K562 (cell line): ENCODE data around the gene TEX38. TPM values are rescaled to one million over a fixed set of nuclear protein-coding genes. Genes with fewer than 3 reads are reported as not detected.

Experiments used
- ARNT ChIP-seq, 2 experiments: fragments of 450-650 bp; IDR thresholded peaks; 2 replicates each; pipeline ENCODE4 v1.6.1; 2016; ENCODE audit warnings: mild to moderate bottlenecking in 1 of 2
- CBFA2T3 ChIP-seq: fragments of 450-650 bp; IDR thresholded peaks from 2 replicates; pipeline ENCODE4 v1.6.1; 2017
- GABPA ChIP-seq: fragments of 200-800 bp; sonication (Bioruptor generic); conservative IDR thresholded peaks from 2 replicates; pipeline ENCODE4 v1.6.1; 2016; ENCODE audit warnings: low read depth, missing genetic modification characterization, missing compliant biosample characterization
- HLTF ChIP-seq: fragments of 450-650 bp; IDR thresholded peaks from 2 replicates; pipeline ENCODE4 v1.6.1; 2016
- HNRNPL ChIP-seq: fragments of 200-400 bp; formaldehyde crosslinking; IDR thresholded peaks from 2 replicates; pipeline ENCODE4 v1.6.1; 2017; ENCODE audit warnings: low read depth, mild to moderate bottlenecking, low read length
- POLR2G ChIP-seq: fragments of 200-400 bp; formaldehyde crosslinking; IDR thresholded peaks from 2 replicates; pipeline ENCODE4 v1.6.1; 2017; ENCODE audit warnings: low read depth, mild to moderate bottlenecking, antibody characterized with exemption, low read length, moderate library complexity
- RAD21 ChIP-seq, 2 experiments: fragments of 250-450 bp in 1 of 2; fragments of 450-650 bp in 1 of 2; sonication (Bioruptor Pico) in 1 of 2; formaldehyde crosslinking in 1 of 2; IDR thresholded peaks in 1 of 2; conservative IDR thresholded peaks in 1 of 2; 2 replicates each; pipeline versions ENCODE4 v1.4.0 to v1.8.0; 2020 to 2022; ENCODE audit warnings: mild to moderate bottlenecking in 2 of 2, moderate library complexity in 1 of 2
- SAFB ChIP-seq: fragments of 200-400 bp; formaldehyde crosslinking; IDR thresholded peaks from 2 replicates; pipeline ENCODE4 v1.6.1; 2017; ENCODE audit warnings: low read depth, low read length, borderline replicate concordance
- THRAP3 ChIP-seq: fragments of 450-650 bp; IDR thresholded peaks from 2 replicates; pipeline ENCODE4 v1.6.1; 2016; ENCODE audit warnings: mild to moderate bottlenecking, inconsistent platforms, borderline replicate concordance
- ZBTB8A ChIP-seq: fragments of 450-650 bp; IDR thresholded peaks from 2 replicates; pipeline ENCODE4 v1.6.1; 2018; ENCODE audit warnings: mild to moderate bottlenecking, moderate library complexity; ENCODE audit not compliant: partially characterized antibody
- ZNF589 ChIP-seq: fragments of 200-800 bp; sonication (Bioruptor generic); IDR thresholded peaks from 2 replicates; pipeline ENCODE4 v1.6.1; 2016; ENCODE audit warnings: low read depth, missing genetic modification characterization, missing compliant biosample characterization
- polyA plus RNA-seq, 8 experiments: library from polyadenylated mRNA; depleted of rRNA in 4 of 8; stranded (reverse) in 5 of 8; unstranded in 3 of 8; fragments of >200 nt; fragmentation: Nextera tagmentation in 2 of 8; fragmentation: Illumina TruSeq in 1 of 8; extraction: Ambion mirVana in 2 of 8; extraction: Trizol in 1 of 8; gene quantifications; 2 replicates each; pipeline versions ENCODE4 v1.2.1 to v1.2.3, GENCODE V29; 2011 to 2014; ENCODE audit warnings: inconsistent platforms in 1 of 8, missing spikeins in 1 of 8
- total RNA-seq, 7 experiments: library from RNA; depleted of rRNA in 6 of 7; stranded (reverse); fragments of >200 nt in 6 of 7; fragmentation: Illumina TruSeq in 2 of 7; extraction: Trizol in 2 of 7; gene quantifications; 2 replicates each; pipeline versions ENCODE4 v1.2.1 to v1.2.3, GENCODE V29; 2011 to 2021; ENCODE audit warnings: low replicate concordance in 1 of 7
- TF ChIP-seq, protein P1 (sequence below): fragments of 250-450 bp; sonication (Bioruptor Pico); IDR thresholded peaks from 2 replicates; pipeline ENCODE4 v1.8.0; 2022; ENCODE audit warnings: moderate library complexity, mild to moderate bottlenecking, inconsistent platforms
- TF ChIP-seq, protein P2 (sequence below): fragments of 150-350 bp; conservative IDR thresholded peaks from 2 replicates; pipeline ENCODE4 v1.6.1; 2014; ENCODE audit warnings: low read length
- TF ChIP-seq, protein P3 (sequence below): fragments of 450-650 bp; IDR thresholded peaks from 2 replicates; pipeline ENCODE4 v1.6.1; 2017; ENCODE audit warnings: antibody characterized with exemption, mild to moderate bottlenecking

TEX38 gene
- total and polyA plus RNA-seq, 9 of the 15 experiments (the other 6 are each of a cell fraction or from before 2014, with no cell fraction given): not detected

DNA sequence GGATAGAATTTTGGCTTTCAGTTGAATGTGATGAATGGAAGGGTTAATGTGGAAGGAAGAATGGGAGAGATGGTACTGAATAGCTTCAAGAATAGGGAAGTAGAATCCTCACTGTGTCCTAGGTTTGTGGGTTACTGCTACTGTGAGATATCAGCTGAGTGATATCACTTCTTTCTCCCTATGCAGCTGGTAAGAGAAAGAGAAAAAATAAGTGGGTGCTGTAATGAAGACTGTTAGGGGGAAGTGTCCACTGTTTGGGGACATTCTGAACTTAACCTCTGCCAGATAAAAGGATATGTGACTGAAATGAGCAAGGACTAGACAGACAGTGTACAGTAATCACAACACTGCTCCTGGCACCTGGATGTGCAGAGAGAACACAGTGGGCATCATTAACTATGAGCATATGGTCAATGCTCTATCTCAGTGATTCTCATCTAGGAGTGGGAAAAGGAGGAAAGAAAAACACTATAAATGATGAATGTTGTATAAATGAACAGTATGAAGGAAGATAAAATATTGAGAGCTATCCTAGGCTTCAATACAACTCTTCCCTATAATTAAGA is 29.5 kb upstream of the TEX38 start (continued):
- TF ChIP-seq ARNT (IDR thresholded peaks at IDR 0.05) (no peak), THRAP3 (no peak), HLTF (no peak), GABPA (tag) (no peak), ZBTB8A (no peak), CBFA2T3 (peak; percentile 12; the same call in 1 of the 2 replicates), HNRNPL (no peak), SAFB (no peak), ZNF589 (CRISPR knock-in tag) (no peak), RAD21 (CRISPR knock-in tag; conservative IDR thresholded peaks at IDR 0.05 in 1 of 2, IDR thresholded peaks at IDR 0.05 in 1 of 2) (0 out of 4 replicates have a peak, but pooled peaks of 1 of the 2 experiments have one; percentile 5), POLR2G (no peak)
- TF ChIP-seq, protein P1, sequence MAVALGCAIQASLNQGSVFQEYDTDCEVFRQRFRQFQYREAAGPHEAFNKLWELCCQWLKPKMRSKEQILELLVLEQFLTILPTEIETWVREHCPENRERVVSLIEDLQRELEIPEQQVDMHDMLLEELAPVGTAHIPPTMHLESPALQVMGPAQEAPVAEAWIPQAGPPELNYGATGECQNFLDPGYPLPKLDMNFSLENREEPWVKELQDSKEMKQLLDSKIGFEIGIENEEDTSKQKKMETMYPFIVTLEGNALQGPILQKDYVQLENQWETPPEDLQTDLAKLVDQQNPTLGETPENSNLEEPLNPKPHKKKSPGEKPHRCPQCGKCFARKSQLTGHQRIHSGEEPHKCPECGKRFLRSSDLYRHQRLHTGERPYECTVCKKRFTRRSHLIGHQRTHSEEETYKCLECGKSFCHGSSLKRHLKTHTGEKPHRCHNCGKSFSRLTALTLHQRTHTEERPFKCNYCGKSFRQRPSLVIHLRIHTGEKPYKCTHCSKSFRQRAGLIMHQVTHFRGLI (CRISPR knock-in tag): 0 out of 2 replicates have a peak, but pooled peaks have one; percentile 1
- TF ChIP-seq, protein P2, sequence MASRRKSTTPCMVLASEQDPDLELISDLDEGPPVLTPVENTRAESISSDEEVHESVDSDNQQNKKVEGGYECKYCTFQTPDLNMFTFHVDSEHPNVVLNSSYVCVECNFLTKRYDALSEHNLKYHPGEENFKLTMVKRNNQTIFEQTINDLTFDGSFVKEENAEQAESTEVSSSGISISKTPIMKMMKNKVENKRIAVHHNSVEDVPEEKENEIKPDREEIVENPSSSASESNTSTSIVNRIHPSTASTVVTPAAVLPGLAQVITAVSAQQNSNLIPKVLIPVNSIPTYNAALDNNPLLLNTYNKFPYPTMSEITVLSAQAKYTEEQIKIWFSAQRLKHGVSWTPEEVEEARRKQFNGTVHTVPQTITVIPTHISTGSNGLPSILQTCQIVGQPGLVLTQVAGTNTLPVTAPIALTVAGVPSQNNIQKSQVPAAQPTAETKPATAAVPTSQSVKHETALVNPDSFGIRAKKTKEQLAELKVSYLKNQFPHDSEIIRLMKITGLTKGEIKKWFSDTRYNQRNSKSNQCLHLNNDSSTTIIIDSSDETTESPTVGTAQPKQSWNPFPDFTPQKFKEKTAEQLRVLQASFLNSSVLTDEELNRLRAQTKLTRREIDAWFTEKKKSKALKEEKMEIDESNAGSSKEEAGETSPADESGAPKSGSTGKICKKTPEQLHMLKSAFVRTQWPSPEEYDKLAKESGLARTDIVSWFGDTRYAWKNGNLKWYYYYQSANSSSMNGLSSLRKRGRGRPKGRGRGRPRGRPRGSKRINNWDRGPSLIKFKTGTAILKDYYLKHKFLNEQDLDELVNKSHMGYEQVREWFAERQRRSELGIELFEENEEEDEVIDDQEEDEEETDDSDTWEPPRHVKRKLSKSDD: no peak
- TF ChIP-seq, protein P3, sequence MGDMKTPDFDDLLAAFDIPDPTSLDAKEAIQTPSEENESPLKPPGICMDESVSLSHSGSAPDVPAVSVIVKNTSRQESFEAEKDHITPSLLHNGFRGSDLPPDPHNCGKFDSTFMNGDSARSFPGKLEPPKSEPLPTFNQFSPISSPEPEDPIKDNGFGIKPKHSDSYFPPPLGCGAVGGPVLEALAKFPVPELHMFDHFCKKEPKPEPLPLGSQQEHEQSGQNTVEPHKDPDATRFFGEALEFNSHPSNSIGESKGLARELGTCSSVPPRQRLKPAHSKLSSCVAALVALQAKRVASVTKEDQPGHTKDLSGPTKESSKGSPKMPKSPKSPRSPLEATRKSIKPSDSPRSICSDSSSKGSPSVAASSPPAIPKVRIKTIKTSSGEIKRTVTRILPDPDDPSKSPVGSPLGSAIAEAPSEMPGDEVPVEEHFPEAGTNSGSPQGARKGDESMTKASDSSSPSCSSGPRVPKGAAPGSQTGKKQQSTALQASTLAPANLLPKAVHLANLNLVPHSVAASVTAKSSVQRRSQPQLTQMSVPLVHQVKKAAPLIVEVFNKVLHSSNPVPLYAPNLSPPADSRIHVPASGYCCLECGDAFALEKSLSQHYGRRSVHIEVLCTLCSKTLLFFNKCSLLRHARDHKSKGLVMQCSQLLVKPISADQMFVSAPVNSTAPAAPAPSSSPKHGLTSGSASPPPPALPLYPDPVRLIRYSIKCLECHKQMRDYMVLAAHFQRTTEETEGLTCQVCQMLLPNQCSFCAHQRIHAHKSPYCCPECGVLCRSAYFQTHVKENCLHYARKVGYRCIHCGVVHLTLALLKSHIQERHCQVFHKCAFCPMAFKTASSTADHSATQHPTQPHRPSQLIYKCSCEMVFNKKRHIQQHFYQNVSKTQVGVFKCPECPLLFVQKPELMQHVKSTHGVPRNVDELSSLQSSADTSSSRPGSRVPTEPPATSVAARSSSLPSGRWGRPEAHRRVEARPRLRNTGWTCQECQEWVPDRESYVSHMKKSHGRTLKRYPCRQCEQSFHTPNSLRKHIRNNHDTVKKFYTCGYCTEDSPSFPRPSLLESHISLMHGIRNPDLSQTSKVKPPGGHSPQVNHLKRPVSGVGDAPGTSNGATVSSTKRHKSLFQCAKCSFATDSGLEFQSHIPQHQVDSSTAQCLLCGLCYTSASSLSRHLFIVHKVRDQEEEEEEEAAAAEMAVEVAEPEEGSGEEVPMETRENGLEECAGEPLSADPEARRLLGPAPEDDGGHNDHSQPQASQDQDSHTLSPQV: no peak
- TF ChIP-seq, all 486 proteins: peak for 10
